K562 (cell line): ENCODE results near the gene SDK1. TPM values are rescaled to one million over a fixed set of nuclear protein-coding genes. Genes with fewer than 3 reads are reported as not detected.

Experiments
- ATAC-seq: fragments of 200-7000 bp; cut with Tn5 transposase; 3 replicates; pipeline ENCODE4 v1.9.1; 2020; ENCODE audit warnings: moderate library complexity
- BruUV-seq: library from RNA; stranded (reverse); fragments of 400-500 nt; replicated peaks from 2 replicates; lab custom pipeline; 2021; lab: Mats Ljungman, UMichigan
- CTCF ChIA-PET: fragments of 300-600 bp; formaldehyde crosslinking; extraction: SDS; loops from one replicate; lab custom pipeline; 2021; ENCODE audit warnings: low intra/inter-chr PET ratio; lab: Yijun Ruan, JAX
- POLR2A ChIA-PET: fragments of 300-600, 350-650 bp; sonication (Branson Sonifier 250); formaldehyde crosslinking; extraction: SDS; loops from one replicate; lab custom pipeline; 2021; ENCODE audit warnings: antibody characterized with exemption, inconsistent platforms; lab: Yijun Ruan, JAX
- DNase-seq, 4 experiments: peaks; one replicate each; pipeline versions ENCODE4 v3.0.0 to v3.0.0-alpha.2; 2011 to 2018; ENCODE audit warnings: low spot score in 3 of 4, mixed read lengths in 3 of 4; ENCODE audit errors: extremely low read depth in 1 of 4
- FAIRE-seq: peaks from 2 replicates; lab custom pipeline; 2011; peaks lifted over from hg19 to GRCh38; lab: Jason Lieb, UNC
- H2AFZ ChIP-seq: 2 replicates; pipeline ENCODE4 v1.6.0; 2011; ENCODE audit warnings: low read depth, low read length, control low read depth, inconsistent platforms
- H3K27ac ChIP-seq: fragments of 200-600 bp; 3 replicates; pipeline ENCODE4 v1.8.0; 2011; ENCODE audit warnings: low read depth, mild to moderate bottlenecking, control low read depth, inconsistent platforms, low read length, moderate library complexity, mixed read lengths; ENCODE audit errors: extremely low read depth
- H3K27me3 ChIP-seq, 2 experiments: fragments of 300-600 bp in 1 of 2; 2 replicates in 1 of 2; 3 replicates in 1 of 2; pipeline versions ENCODE4 v1.6.0 to v1.8.0; 2011; ENCODE audit warnings: inconsistent platforms in 2 of 2, low read length in 2 of 2, mild to moderate bottlenecking in 1 of 2, mixed read lengths in 1 of 2, moderate library complexity in 1 of 2; ENCODE audit not compliant: control insufficient read depth in 2 of 2, insufficient read depth in 2 of 2
- H3K36me3 ChIP-seq: fragments of 300-600 bp; 3 replicates; pipeline ENCODE4 v1.8.0; 2011; ENCODE audit warnings: mild to moderate bottlenecking, low read length, inconsistent platforms; ENCODE audit not compliant: control insufficient read depth, insufficient read depth
- H3K4me1 ChIP-seq, 2 experiments: fragments of 200-600 bp in 1 of 2; replicated peaks in 1 of 2; 2 replicates in 1 of 2; 3 replicates in 1 of 2; pipeline versions ENCODE4 v1.5.1 to v1.8.0; 2011; ENCODE audit warnings: inconsistent platforms in 2 of 2, low read length in 2 of 2, mild to moderate bottlenecking in 1 of 2, mixed read lengths in 1 of 2, moderate library complexity in 1 of 2; ENCODE audit not compliant: control insufficient read depth in 2 of 2, insufficient read depth in 2 of 2
- H3K4me2 ChIP-seq: 2 replicates; pipeline ENCODE4 v1.6.1; 2011; ENCODE audit warnings: low read length, control low read depth, inconsistent platforms, mixed read lengths; ENCODE audit not compliant: insufficient read depth
- H3K4me3 ChIP-seq: fragments of 200-600 bp; sonication (generic), shearing (Covaris generic); 2 replicates; pipeline ENCODE4 v1.5.1; 2016; ENCODE audit warnings: control low read depth, inconsistent platforms
- H3K79me2 ChIP-seq: fragments of 200-600 bp; 3 replicates; pipeline ENCODE4 v1.8.0; 2011; ENCODE audit warnings: low read length, inconsistent platforms; ENCODE audit not compliant: control insufficient read depth, insufficient read depth
- H3K9ac ChIP-seq, 2 experiments: 2 replicates each; pipeline versions ENCODE4 v1.6.0 to v1.6.1; 2011; ENCODE audit warnings: low read depth in 2 of 2, low read length in 2 of 2, control low read depth in 1 of 2, inconsistent platforms in 1 of 2, mild to moderate bottlenecking in 1 of 2, mixed read lengths in 1 of 2; ENCODE audit not compliant: insufficient read depth in 1 of 2
- H3K9me1 ChIP-seq: one replicate; pipeline ENCODE4 v1.6.0; 2011; ENCODE audit warnings: inconsistent platforms, mild to moderate bottlenecking, low read length, moderate library complexity; ENCODE audit not compliant: control insufficient read depth, insufficient read depth
- H3K9me3 ChIP-seq: replicated peaks from 2 replicates; pipeline ENCODE4 v1.5.1; 2011; ENCODE audit warnings: low read depth, low read length, inconsistent platforms; ENCODE audit not compliant: control insufficient read depth, insufficient read depth
- H4K20me1 ChIP-seq: replicated peaks from 2 replicates; pipeline ENCODE4 v1.6.1; 2011; ENCODE audit warnings: low read length, inconsistent platforms, mixed read lengths; ENCODE audit not compliant: control insufficient read depth, insufficient read depth
- HCFC1 ChIP-seq: IDR thresholded peaks from 2 replicates; pipeline ENCODE4 v1.6.1; 2012; ENCODE audit warnings: low read depth, low read length, improper control_type of control experiment
- PTBP1 ChIP-seq: fragments of 200-400 bp; formaldehyde crosslinking; IDR thresholded peaks from 2 replicates; pipeline ENCODE4 v1.6.1; 2017; ENCODE audit warnings: low read depth, low read length
- WGBS: fragments of 100-300 bp; shearing (Covaris generic); methylation state at CpG from one replicate; pipeline ENCODE4 v1.1.6; 2016; ENCODE audit warnings: low coverage, mixed read lengths; ENCODE audit not compliant: insufficient coverage; ENCODE audit errors: missing lambda C conversion rate; 5-methylcytosine and 5-hydroxymethylcytosine counted together
- in situ Hi-C: fragments of 300-500 bp; cut with MboI; formaldehyde crosslinking; loops from 4 replicates; pipeline ENCODE4 v1.15.0; 2018; ENCODE audit warnings: inconsistent platforms, mixed read lengths
- intact Hi-C: fragments of 100-400 bp; cut with micrococcal nuclease; formaldehyde crosslinking; loops from 2 replicates; pipeline ENCODE4 v1.14.2; 2022
- polyA plus RNA-seq, 8 experiments: library from polyadenylated mRNA; depleted of rRNA in 4 of 8; stranded (reverse) in 5 of 8; unstranded in 3 of 8; fragments of >200 nt; fragmentation: Nextera tagmentation in 2 of 8; fragmentation: Illumina TruSeq in 1 of 8; extraction: Ambion mirVana in 2 of 8; extraction: Trizol in 1 of 8; gene quantifications; 2 replicates each; pipeline versions ENCODE4 v1.2.1 to v1.2.3, GENCODE V29; 2011 to 2014; ENCODE audit warnings: inconsistent platforms in 1 of 8, missing spikeins in 1 of 8
- total RNA-seq, 7 experiments: library from RNA; depleted of rRNA in 6 of 7; stranded (reverse); fragments of >200 nt in 6 of 7; fragmentation: Illumina TruSeq in 2 of 7; extraction: Trizol in 2 of 7; gene quantifications; 2 replicates each; pipeline versions ENCODE4 v1.2.1 to v1.2.3, GENCODE V29; 2011 to 2021; ENCODE audit warnings: low replicate concordance in 1 of 7
- TF ChIP-seq, protein P1 (sequence below): fragments of 450-650 bp; IDR thresholded peaks from 2 replicates; pipeline ENCODE4 v1.6.1; 2016; ENCODE audit warnings: missing biosample characterization, missing genetic modification characterization
- TF ChIP-seq, protein P2 (sequence below): fragments of 250-450 bp; sonication (Bioruptor Pico); IDR thresholded peaks from 2 replicates; pipeline ENCODE4 v1.4.0; 2020
- TF ChIP-seq, protein P3 (sequence below): fragments of 250-450 bp; sonication (Bioruptor Pico); IDR thresholded peaks from 2 replicates; pipeline ENCODE4 v1.8.0; 2022; ENCODE audit warnings: inconsistent platforms, mild to moderate bottlenecking, moderate library complexity, borderline replicate concordance
- TF ChIP-seq, protein P4 (sequence below): IDR thresholded peaks from 3 replicates; pipeline ENCODE4 v1.6.1; 2011; ENCODE audit warnings: borderline replicate concordance, mild to moderate bottlenecking; ENCODE audit not compliant: insufficient read length, insufficient read depth

Gene SDK1
- total and polyA plus RNA-seq, 9 of the 15 experiments (the other 6 are each of a cell fraction or from before 2014, with no cell fraction given), result 0.16 TPM; not detected in 8

DNA sequence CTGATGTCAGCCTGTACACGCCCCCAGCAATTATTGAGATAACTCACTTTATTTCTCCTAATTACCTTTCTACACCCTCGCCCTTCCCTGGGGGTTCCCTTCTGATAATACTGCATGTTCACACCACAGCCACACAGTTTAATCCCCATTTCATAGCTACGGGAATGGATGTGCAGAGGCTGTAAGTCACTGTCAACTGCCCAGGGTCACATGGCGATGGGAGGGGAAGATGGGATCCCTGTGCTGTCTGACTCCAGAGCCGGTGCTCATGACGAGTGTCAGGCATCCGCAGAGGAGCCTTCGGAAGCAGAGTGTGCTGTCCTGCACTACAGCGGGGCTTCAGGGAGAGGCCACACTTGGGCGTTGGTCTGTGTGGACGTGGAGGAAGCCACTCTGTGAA lies 688.7 kb downstream of the SDK1 start (continued):
- TF ChIP-seq, protein P1, sequence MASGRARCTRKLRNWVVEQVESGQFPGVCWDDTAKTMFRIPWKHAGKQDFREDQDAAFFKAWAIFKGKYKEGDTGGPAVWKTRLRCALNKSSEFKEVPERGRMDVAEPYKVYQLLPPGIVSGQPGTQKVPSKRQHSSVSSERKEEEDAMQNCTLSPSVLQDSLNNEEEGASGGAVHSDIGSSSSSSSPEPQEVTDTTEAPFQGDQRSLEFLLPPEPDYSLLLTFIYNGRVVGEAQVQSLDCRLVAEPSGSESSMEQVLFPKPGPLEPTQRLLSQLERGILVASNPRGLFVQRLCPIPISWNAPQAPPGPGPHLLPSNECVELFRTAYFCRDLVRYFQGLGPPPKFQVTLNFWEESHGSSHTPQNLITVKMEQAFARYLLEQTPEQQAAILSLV, result no peak

DNA sequence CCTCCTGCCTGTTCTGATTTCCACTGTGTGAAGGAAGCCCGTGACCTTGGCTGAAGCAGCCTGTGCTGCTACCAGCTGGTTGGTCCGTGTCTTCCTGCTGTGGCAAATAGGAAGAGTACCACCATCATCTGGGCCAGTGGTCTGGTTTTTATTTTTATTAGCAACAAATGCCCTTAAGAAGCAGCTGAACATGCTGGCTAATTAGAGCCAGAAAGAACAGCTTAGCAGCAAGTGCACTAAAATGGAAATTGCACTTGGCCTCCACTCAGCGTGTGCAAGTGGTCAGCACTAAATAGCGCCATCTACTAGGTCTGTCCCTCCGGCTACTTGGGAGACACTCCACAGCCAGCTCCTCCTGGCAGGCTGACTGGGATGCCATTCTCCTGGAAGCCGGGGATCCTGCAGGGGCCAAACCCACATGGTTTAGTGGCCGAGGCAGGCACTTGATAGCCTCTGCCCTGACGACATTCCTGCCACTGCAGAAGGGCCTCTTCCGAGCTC lies 690.7 kb downstream of the SDK1 start:
- Histone ChIP-seq H3K79me2 (no peaks in the 10 kb centered on the region), H3K27me3 (peaks cover 2 to 38% of the 10 kb centered on the region in 2 experiments; a peak in 3 of 5 replicates), H3K9me3 (no peaks in the 10 kb centered on the region), H3K4me2 (no peak overlapping the region), H3K27ac (no peak overlapping the region), H3K36me3 (no peaks in the 10 kb centered on the region), H3K4me3 (no peak overlapping the region), H3K4me1 (no peaks in the 10 kb centered on the region), H4K20me1 (no peaks in the 10 kb centered on the region), H3K9me1 (no peaks in the 10 kb centered on the region), H2AFZ (no peak overlapping the region), H3K9ac (no peak overlapping the region)
- intact Hi-C loops (no loop called here), in situ Hi-C loops (no loop called here)
- WGBS, result under 1% methylated on average over 9 of the region's 9 CpGs
- DNase-seq (no peak), ATAC-seq (no peak), FAIRE-seq (no peak)
- BruUV-seq, result no TSS peak
- ChIA-PET CTCF (no interaction called here), POLR2A (no interaction called here)
- TF ChIP-seq, protein P2, sequence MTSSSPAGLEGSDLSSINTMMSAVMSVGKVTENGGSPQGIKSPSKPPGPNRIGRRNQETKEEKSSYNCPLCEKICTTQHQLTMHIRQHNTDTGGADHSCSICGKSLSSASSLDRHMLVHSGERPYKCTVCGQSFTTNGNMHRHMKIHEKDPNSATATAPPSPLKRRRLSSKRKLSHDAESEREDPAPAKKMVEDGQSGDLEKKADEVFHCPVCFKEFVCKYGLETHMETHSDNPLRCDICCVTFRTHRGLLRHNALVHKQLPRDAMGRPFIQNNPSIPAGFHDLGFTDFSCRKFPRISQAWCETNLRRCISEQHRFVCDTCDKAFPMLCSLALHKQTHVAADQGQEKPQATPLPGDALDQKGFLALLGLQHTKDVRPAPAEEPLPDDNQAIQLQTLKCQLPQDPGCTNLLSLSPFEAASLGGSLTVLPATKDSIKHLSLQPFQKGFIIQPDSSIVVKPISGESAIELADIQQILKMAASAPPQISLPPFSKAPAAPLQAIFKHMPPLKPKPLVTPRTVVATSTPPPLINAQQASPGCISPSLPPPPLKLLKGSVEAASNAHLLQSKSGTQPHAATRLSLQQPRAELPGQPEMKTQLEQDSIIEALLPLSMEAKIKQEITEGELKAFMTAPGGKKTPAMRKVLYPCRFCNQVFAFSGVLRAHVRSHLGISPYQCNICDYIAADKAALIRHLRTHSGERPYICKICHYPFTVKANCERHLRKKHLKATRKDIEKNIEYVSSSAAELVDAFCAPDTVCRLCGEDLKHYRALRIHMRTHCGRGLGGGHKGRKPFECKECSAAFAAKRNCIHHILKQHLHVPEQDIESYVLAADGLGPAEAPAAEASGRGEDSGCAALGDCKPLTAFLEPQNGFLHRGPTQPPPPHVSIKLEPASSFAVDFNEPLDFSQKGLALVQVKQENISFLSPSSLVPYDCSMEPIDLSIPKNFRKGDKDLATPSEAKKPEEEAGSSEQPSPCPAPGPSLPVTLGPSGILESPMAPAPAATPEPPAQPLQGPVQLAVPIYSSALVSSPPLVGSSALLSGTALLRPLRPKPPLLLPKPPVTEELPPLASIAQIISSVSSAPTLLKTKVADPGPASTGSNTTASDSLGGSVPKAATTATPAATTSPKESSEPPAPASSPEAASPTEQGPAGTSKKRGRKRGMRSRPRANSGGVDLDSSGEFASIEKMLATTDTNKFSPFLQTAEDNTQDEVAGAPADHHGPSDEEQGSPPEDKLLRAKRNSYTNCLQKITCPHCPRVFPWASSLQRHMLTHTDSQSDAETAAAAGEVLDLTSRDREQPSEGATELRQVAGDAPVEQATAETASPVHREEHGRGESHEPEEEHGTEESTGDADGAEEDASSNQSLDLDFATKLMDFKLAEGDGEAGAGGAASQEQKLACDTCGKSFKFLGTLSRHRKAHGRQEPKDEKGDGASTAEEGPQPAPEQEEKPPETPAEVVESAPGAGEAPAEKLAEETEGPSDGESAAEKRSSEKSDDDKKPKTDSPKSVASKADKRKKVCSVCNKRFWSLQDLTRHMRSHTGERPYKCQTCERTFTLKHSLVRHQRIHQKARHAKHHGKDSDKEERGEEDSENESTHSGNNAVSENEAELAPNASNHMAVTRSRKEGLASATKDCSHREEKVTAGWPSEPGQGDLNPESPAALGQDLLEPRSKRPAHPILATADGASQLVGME (CRISPR knock-in tag), result no peak
- TF ChIP-seq PTBP1 (no peak), HCFC1 (no peak)
- TF ChIP-seq, protein P3, sequence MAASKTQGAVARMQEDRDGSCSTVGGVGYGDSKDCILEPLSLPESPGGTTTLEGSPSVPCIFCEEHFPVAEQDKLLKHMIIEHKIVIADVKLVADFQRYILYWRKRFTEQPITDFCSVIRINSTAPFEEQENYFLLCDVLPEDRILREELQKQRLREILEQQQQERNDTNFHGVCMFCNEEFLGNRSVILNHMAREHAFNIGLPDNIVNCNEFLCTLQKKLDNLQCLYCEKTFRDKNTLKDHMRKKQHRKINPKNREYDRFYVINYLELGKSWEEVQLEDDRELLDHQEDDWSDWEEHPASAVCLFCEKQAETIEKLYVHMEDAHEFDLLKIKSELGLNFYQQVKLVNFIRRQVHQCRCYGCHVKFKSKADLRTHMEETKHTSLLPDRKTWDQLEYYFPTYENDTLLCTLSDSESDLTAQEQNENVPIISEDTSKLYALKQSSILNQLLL (CRISPR knock-in tag), result no peak
- TF ChIP-seq, protein P4, sequence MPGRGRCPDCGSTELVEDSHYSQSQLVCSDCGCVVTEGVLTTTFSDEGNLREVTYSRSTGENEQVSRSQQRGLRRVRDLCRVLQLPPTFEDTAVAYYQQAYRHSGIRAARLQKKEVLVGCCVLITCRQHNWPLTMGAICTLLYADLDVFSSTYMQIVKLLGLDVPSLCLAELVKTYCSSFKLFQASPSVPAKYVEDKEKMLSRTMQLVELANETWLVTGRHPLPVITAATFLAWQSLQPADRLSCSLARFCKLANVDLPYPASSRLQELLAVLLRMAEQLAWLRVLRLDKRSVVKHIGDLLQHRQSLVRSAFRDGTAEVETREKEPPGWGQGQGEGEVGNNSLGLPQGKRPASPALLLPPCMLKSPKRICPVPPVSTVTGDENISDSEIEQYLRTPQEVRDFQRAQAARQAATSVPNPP, result no peak
